ENCODE measurements around the gene LRPPRC. TPM values are rescaled to one million over a fixed set of nuclear protein-coding genes. Genes with fewer than 3 reads are reported as not detected.

The LRPPRC gene
- total and polyA plus RNA-seq, 8 donors: 9.4 to 52.1 (median 37.3) TPM

DNA sequence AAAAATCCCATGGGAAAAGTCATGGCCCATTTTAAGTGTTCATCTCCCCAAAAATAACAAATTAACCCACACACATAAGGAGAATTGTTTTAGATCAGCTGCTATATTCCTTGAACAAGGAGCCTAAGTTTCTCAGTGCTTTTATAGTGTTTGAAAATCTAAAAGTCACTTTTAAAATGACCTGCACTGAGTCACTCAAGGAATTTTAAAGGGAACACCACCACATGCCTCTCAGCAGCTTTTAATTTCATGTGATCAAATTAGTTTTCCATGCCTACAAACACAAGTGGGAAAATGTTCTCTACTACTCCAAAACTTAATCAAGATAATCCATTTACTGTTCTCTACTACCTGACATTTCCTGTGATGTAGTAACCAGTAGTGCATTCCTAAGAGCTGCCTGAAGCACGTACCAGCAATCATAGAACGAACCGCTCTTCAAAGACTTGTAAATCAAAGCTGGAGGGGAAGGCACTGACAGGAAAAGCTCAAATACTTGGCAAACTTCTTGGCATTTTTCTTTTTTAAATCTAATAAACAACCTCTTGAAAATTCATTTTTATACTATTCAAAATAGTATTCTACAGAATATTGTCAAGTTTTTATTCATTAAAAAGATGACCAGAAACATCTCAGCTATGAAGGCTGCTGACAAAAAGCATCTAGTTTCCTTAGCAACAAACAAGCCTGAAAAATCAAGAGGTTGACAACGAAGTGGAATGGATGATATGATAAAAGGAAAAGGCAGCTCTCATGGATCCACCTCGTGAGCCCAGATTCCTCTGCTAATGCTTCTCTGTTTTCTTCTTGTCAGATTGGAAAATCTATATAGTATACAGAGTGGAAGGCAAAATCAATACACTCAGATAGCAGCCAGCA is 37.2 kb downstream of the LRPPRC start:
- FAIRE-seq (no peak), DNase-seq (no peak), ATAC-seq (no peak)
- H3K4me1 ChIP-seq: no peaks in the 10 kb centered on the region
- intact Hi-C loops (cut with DNase I): no loop called here
- H3K27me3 ChIP-seq: no peaks in the 10 kb centered on the region
- WGBS, 2 donors: 61 to 74% methylated on average over 5 of the region's 5 CpGs
- H3K9me3 ChIP-seq: no peaks in the 10 kb centered on the region
- H3K27ac ChIP-seq: no peak overlapping the region
- no peak overlapping the region for H3K4me3 ChIP-seq
- peaks cover 0 to 61% (median 12%) of the 10 kb centered on the region in 3 donors for H3K36me3 ChIP-seq
- TF ChIP-seq, protein P1, sequence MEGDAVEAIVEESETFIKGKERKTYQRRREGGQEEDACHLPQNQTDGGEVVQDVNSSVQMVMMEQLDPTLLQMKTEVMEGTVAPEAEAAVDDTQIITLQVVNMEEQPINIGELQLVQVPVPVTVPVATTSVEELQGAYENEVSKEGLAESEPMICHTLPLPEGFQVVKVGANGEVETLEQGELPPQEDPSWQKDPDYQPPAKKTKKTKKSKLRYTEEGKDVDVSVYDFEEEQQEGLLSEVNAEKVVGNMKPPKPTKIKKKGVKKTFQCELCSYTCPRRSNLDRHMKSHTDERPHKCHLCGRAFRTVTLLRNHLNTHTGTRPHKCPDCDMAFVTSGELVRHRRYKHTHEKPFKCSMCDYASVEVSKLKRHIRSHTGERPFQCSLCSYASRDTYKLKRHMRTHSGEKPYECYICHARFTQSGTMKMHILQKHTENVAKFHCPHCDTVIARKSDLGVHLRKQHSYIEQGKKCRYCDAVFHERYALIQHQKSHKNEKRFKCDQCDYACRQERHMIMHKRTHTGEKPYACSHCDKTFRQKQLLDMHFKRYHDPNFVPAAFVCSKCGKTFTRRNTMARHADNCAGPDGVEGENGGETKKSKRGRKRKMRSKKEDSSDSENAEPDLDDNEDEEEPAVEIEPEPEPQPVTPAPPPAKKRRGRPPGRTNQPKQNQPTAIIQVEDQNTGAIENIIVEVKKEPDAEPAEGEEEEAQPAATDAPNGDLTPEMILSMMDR (IDR thresholded peaks at IDR 0.05): no peak

DNA sequence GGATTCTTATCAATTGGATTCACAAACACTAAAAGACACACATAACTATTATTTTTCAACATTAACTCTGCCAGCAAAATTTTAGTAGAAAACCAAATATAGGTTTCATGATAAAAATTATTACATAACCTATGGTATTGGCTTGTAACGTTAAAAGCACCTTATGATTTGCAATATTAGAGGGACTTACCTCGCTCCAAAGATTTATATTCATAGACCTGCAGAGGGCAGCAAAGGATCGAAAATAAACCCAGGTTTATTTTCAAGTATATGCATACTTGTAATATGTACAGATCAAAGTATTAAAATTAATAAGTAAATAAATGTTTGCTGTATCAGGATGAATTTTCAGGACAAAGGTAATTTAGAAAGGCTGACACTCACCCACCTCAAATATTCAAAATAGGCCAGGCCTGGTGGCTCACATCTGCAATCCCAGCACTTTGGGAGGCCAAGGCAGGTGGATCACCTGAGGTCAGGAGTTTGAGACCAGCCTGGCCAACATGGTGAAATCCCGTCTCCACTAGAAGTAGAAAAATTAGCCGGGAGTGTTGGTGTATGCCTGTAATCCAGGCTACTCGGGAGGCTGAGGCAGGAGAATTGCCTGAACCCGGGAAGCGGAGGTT is 45.3 kb downstream of the LRPPRC start:
- TF ChIP-seq, protein P1 (IDR thresholded peaks at IDR 0.05): no peak
- DNase-seq (peak in 1 of 6 donors; percentile 2), FAIRE-seq (peak; percentile 60), ATAC-seq (peak; percentile 50 to 73 (median 61))
- intact Hi-C loops (cut with DNase I): no loop called here
- Histone ChIP-seq H3K27ac (no peak overlapping the region), H3K36me3 (peaks cover 0 to 58% (median 8%) of the 10 kb centered on the region in 3 donors), H3K4me1 (no peaks in the 10 kb centered on the region), H3K9me3 (no peaks in the 10 kb centered on the region), H3K27me3 (no peaks in the 10 kb centered on the region), H3K4me3 (no peak overlapping the region)
- 54 to 61% methylated on average over 8 of the region's 8 CpGs for WGBS, 2 donors

DNA sequence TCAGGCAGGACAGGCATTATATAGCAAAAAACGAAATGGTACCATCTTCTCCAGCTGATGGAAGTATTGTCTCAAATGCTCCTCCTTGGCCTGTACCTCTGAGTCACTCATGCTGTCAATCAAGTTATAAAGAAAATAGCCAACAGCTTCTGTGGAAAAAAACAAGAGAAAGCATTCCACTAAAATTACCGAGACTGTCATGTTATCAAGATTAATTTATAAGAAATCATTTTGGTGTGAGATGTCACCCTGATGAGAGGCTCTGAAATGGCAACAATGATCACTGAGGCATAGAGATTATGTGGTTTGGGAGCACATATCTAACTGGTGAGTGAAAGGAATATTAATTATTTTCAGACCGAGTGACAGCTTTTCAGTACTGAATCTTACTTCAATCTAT is 47.4 kb downstream of the LRPPRC start:
- H3K36me3 ChIP-seq: peaks cover 0 to 54% (median 9%) of the 10 kb centered on the region in 3 donors
- no peak for ATAC-seq

DNA sequence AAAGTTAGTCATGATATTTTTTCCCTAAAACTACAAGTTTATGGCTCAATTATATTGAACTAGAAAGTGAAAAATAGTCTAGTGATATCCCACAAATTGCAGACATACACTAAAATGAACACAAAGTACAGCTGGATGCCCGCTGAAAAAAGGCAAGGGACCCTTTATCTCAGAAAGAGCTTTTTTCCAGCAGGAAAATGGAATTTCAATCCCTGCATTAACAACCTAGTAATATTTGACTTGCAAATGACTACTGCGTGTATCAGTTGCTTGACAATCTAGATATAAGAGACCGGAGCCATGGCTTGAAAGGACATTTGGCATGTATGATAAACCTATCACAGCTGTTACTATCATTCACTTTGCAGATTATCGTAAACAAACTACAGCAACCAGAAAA is 49.1 kb downstream of the LRPPRC start:
- no peak overlapping the region for H3K4me3 ChIP-seq
- H3K27me3 ChIP-seq: no peaks in the 10 kb centered on the region
- peaks cover 0 to 3% (median 0%) of the 10 kb centered on the region in 3 donors for H3K4me1 ChIP-seq
- TF ChIP-seq, protein P1 (IDR thresholded peaks at IDR 0.05): no peak
- peaks cover 0 to 55% (median 9%) of the 10 kb centered on the region in 3 donors for H3K36me3 ChIP-seq
- DNase-seq (no peak), FAIRE-seq (no peak), ATAC-seq (no peak)
- intact Hi-C loops (cut with DNase I): no loop called here
- 83 to 89% methylated on average over 4 of the region's 4 CpGs for WGBS, 2 donors
- H3K27ac ChIP-seq: no peak overlapping the region
- H3K9me3 ChIP-seq: no peaks in the 10 kb centered on the region

More for the DNA sequence above, 47.4 kb downstream of the LRPPRC start:
- TF ChIP-seq, protein P1 (IDR thresholded peaks at IDR 0.05): no peak
- WGBS, 2 donors: 73 to 77% methylated on average over 3 of the region's 3 CpGs
- FAIRE-seq (no peak), DNase-seq (no peak)
- intact Hi-C loops (cut with DNase I): no loop called here
- no peak overlapping the region for H3K4me3 ChIP-seq
- H3K4me1 ChIP-seq: peaks cover 0 to 3% (median 0%) of the 10 kb centered on the region in 3 donors
- no peak overlapping the region for H3K27ac ChIP-seq
- H3K9me3 ChIP-seq: no peaks in the 10 kb centered on the region
- H3K27me3 ChIP-seq: no peaks in the 10 kb centered on the region

All from pancreas (tissue), 10 donors.